Astrocyte of the cerebellum (primary cell): ENCODE results near the gene WASF2.
"Not testable (repeated sequence)": the region's sequence is repeated elsewhere in the genome, so short reads cannot be mapped to it uniquely, and the experiment has no call there.

Source experiments
- DNase-seq: peaks from one replicate; pipeline ENCODE4 v3.0.0-alpha.2; 2011; ENCODE audit warnings: low read depth
- H3K4me3 ChIP-seq: 2 replicates; pipeline ENCODE4 v1.5.1; 2011; ENCODE audit warnings: mild to moderate bottlenecking, low read depth, low read length, moderate library complexity
- CTCF ChIP-seq: IDR thresholded peaks from 2 replicates; pipeline ENCODE4 v1.5.1; 2012; ENCODE audit warnings: low read length, low read depth, moderate library complexity, mild to moderate bottlenecking; ENCODE audit errors: missing control alignments
- in situ Hi-C: cut with HindIII; loops from 2 replicates; pipeline ENCODE4 v1.10.0; 2017; ENCODE audit warnings: low sequenced_read_pairs

Gene WASF2

GRCh38 chr1:27394282-27394658, 95.7 kb downstream of the WASF2 start:
- no peak for TF ChIP-seq CTCF
- DNase-seq = no peak
- no peak overlapping the region for H3K4me3 ChIP-seq
- in situ Hi-C loops = no loop called here

GRCh38 chr1:27393641-27394281, 96.2 kb downstream of the WASF2 start:
- DNase-seq = no peak
- in situ Hi-C loops = no loop called here
- no peak for TF ChIP-seq CTCF
- H3K4me3 ChIP-seq = no peak overlapping the region

- TF ChIP-seq CTCF = peak; percentile 21
- H3K4me3 ChIP-seq = peak overlapping the region; percentile 71
- DNase-seq = no peak
- in situ Hi-C loops = no loop called here
Measured at GRCh38 chr1:27392778-27393635, 97.0 kb downstream of the WASF2 start.

GRCh38 chr1:27392096-27392777, 97.7 kb downstream of the WASF2 start, which contains the start of gene GPR3:
Gene GPR3 (plus strand): TSS chr1:27392622. CDS start chr1:27393799, 1,177 bp downstream.
- in situ Hi-C loops = no loop called here
- peak within 1 kb of the TSS; percentile 71 for H3K4me3 ChIP-seq
- peak; percentile 73 for DNase-seq
- TF ChIP-seq CTCF = peak; percentile 61

GRCh38 chr1:27391511-27392095, 98.4 kb downstream of the WASF2 start:
- TF ChIP-seq CTCF = peak; percentile 19
- DNase-seq = no peak
- in situ Hi-C loops = no loop called here
- H3K4me3 ChIP-seq = peak overlapping the region; percentile 71

- no peak overlapping the region for H3K4me3 ChIP-seq
- in situ Hi-C loops = no loop called here
- TF ChIP-seq CTCF = peak; percentile 96
- no peak for DNase-seq
Measured at GRCh38 chr1:27388337-27389005, 101.5 kb downstream of the WASF2 start.

GRCh38 chr1:27384797-27385196, 105.2 kb downstream of the WASF2 start:
- H3K4me3 ChIP-seq, in situ Hi-C loops, DNase-seq: not testable (repeated sequence)
